GM03348 (cell line): Measurements from ENCODE around the gene SLC15A2.
"Not testable (repeated sequence)": the region's sequence is repeated elsewhere in the genome, so short reads cannot be mapped to it uniquely, and the experiment has no call there.

Experiments used
- DNase-seq: peaks from one replicate; pipeline ENCODE4 v3.0.0; 2012; ENCODE audit warnings: low spot score

Gene SLC15A2

DNA sequence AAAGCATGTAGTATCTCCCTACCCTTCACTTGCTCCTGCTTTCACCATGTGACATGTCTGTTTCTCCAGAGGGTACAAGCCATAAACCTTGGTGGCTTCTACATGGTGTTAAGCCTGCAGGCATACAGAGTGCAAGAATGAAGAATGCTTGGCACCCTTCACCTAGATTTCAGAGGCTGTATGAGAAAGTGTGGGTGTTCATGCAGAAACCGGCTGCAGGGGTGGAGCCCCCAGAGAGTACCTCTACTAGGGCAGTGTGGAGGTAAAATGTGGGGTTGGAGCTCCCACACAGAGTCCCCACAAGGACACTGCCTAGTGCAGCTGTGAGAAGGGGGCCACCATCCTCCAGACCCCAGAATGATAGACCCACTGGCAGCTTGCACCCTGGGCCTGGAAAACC is 32.2 kb downstream of the SLC15A2 start:
- DNase-seq = no peak

DNA sequence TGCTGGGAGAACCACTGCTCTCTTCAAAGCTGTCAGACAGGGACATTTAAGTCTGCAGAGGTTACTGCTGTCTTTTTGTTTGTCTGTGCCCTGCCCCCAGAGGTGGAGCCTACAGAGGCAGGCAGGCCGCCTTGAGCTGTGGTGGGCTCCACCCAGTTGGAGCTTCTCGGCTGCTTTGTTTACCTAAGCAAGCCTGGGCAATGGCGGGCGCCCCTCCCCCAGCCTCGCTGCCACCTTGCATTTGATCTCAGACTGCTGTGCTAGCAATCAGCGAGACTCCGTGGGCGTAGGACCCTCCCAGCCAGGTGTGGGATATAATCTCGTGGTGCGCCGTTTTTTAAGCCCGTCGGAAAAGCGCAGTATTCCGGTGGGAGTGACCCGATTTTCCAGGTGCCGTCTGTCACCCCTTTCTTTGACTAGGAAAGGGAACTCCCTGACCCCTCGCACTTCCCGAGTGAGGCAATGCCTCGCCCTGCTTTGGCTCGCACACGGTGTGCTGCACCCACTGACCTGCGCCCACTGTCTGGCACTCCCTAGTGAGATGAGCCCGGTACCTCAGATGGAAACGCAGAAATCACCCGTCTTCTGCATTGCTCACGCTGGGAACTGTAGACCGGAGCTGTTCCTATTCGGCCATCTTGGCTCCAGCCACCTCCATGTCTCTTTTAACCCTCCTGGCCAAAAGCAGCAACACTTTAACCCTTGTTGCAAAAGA is 44.1 kb downstream of the SLC15A2 start:
- not testable (repeated sequence) for DNase-seq

DNA sequence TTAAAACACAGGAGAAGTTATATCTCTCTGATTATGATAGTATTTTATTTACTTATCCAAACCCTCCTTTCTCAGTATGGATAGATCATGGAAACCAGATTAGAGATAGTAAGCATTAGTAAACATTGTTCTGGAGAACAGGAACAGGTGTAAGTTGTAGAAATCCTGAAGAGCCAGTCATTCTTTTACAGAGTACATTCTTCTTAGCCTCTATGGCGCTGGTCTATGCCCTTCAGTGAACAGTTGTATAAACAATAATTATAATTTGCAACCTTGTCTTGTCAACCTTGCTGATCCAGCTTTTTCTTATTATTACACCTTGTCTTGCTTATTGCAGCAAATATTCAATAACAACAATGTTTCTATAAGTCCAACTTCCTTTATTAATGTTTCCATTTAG is 47.4 kb downstream of the SLC15A2 start:
- DNase-seq = no peak

DNA sequence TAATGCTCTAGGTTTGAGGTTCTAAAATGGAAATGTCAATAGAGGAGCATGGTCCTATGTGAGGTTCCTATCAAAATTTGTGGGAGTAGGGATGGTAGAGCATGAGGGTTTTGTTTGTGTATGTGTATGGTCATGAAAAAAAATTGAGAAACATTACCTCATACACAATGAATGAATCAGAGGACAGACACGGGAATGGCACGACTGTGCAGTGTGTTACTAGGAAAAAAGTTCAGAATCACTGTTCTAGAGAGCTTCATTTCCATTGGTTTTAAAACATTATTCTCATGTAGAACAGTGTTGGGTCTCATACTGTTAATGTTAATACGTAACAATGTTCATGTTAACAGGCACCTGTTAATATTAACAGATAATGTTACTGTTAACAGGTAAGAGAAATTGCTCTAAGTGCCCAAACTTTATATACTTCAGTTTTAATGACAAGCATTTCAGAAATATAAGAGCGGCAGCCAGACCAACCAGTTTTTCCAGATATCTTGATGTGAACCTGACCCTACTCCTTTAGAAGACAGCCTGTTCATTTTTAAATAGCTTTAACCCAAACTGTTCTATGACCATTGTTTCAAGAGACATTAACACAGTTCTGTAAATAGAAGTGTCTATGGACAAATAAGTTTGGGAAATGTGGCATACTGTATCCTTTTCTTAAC is 48.0 kb downstream of the SLC15A2 start:
- no peak for DNase-seq

DNA sequence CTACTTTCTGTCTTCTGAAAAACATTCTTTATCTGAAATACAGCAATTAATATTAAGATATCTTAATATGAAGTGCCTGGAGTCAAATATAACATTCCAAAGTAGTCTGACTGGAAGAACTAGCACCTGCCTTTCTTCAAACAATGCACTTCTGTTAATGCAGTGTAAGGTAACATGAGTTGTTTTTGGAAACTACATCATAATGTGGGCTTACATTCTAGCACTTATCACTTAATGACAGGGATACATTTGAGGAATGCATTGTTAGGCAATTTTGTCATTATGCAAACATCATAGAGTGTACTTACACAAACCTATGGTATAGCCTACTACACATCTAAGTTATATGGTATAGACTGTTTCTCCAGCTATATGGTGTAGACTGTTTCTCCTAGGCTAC is 49.2 kb downstream of the SLC15A2 start:
- no peak for DNase-seq

DNA sequence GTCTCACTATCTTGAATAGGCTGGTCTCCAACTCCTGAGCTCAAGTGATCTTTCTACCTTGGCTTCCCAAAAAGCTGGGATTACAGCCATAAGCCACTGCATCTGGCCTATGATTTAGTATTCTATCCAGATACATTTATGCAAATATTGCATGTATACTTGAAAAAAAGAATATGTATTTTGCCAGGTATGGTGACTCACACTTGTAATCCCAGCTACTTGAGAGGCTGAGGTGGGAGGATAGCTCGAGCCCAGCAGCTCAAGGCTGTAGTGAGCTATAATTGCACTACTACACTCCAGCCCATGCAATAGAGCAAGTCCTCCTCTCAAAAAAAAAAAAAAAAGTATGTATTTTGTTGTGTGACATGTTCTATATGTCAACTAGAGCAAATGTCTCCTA is 54.4 kb downstream of the SLC15A2 start:
- DNase-seq = no peak

DNA sequence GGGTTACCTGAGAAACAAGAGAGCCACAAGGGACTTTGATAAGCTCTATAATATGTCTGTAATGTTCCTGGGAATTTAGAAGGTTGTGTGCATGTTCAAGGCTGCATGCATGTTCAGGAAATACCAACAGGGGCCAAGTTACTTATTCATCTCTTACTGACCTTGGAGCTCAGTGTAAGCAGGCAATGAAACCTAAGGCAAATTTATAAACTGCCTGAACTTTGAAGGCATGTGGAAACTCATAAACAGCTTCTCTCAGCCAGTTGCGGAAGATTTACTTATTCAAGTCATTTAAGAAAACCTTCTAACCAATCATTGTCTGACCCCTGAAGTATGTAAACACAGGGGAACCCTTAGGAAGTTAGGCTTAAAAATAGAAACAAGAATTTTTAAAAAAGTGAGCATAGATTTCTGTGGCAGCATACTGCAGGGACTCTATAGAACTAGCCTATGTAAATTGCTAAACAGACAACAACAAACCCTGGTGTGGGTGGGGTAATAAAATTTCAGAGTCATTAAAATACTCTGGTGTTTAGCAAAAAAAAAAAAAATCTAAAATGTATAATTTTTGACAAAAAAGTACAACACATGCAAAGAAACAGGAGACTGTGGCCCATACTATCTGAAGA is 57.2 kb downstream of the SLC15A2 start:
- DNase-seq = no peak

DNA sequence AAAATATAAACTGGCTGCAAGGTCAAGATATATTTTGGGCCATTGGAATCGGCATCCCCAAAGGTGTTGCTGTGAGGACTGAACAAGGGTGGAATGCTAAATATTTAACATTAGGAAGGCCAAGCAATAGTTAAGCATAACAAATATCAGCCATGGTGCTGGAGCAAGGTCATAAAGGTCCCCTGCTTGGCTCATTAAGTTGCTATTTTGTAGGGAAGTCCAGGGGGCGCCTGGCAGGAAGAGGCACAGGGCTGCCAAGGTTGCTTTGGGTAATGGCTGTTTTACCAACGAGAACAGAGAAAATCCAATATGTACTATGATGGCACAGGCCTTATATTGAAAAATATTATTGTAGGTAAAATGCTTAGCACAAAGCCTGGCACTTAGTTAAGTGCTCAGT is 62.2 kb downstream of the SLC15A2 start:
- DNase-seq = no peak

DNA sequence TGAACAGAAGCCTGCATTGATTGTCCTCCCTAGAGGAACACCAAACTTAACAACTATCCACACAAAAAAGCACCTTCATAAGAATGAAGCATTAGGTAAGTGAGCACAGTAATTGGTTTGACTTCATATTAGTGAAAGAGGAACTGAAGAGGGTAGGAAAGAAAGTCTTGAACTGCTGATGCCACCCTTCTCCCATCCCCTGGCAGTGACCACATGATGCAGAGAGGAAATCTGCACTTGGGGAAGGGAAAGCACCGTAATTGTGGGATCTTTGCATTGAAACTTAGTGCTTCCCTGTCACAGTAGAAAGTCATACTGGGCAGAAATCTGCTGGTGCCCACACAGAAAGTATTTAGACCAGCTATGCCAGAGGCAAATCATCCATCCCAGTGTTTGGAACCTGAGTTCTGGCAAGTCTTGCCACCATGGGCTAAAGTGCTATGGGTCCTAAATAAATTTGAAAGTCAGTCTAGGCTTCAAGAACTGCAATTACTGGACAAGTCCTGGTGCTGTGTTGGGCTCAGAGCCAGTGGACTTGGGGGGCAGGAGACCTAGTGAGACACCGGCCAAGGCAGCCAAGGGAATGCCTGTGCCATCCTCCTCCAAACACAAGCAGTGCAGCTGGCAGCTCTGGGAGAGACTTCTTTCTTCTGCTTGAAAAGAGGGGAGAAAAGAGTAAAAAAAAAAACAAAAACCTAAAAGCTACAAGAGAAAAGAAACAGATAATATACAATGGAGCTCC is 63.6 kb downstream of the SLC15A2 start:
- no peak for DNase-seq

DNA sequence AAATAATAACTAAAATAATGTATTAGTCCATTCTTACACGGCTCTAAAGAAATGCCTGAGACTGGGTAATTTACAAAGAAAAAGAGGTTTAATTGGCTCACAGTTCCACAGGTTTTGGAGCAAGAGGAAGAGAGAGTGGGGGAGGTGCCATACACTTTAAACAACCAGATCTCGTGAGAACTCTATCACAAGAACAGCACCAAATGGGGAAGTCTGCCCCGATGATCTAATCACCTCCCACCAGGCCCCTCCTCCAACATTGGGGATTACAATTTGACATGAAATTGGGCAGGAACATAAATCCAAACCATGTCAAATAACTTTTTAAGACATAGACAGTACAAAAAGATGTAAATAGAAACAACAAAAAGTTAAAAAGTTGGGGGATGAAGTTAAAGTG is 64.6 kb downstream of the SLC15A2 start:
- no peak for DNase-seq

DNA sequence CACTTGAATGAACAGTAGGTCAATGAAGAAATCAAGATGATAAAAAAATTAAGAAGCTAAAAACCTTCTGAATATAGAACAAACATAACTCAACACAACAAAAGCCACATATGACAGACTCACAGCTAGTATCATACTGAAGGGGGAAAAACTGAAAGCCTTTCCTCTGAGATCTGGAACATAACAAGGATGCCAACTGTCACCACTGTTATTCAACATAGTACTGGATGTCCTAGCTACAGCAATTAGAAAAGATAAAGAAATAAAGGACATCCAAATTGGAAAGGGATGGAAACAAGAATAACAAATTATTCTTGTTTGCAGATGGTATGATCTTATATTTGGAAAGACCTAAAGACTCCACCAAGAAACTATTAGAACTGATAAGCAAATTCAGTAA is 67.1 kb downstream of the SLC15A2 start:
- DNase-seq = no peak

DNA sequence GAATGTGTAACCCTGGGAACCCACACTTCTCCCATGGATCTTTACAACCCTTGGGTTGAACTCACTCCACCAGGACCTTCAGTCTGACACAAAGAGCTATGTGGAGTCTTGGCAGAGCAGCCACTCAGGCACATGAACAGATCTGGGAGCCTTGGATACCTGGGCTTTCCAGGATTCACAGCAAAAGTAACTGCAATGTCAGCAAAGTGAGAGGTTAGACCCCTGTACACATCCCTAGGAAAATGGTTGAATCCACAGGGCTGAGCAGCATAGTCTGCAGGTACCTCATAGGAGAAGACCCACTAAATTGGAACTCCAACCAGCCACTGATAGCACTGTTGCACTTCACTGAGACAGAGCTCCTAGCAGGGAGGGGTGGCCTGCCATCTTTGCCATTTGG is 68.2 kb downstream of the SLC15A2 start:
- no peak for DNase-seq

DNA sequence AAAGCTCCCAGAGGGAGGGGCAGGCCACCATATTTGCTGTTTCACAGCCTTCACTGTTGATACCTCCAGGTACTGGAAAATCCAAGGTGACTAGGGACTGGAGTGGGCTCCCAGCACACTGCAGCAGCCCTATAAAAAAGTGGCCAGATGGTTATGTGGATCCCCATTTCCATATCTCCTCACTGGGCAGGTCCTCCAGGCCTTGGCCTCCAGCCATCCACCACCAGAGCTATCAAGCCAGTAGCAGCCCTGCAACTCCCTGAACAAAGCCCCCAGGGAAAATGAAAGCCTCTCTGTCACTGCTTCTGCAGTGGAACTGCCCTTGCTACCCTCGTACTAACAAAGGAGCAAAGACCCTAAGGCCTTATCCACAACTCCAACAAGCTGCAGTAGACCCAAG is 69.4 kb downstream of the SLC15A2 start:
- no peak for DNase-seq

DNA sequence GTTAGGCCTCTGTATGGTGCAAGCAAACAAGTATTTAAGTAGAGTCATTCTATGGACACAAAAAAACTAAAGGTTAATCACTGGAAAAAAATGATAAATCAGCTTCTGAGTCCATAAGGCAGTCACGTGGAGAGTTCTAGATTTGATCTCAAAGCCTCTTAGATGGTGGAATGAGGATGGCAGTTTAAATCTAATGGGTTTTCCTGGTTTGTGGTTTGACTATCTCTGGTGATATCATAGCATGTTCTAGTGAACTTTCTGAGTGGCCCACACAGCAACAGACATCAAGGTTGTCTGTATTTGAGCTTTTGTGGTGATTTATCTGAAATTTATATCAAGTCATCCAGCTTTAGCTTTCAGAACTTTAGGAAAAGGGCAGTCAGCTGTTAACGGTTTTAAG is 75.4 kb downstream of the SLC15A2 start:
- no peak for DNase-seq

DNA sequence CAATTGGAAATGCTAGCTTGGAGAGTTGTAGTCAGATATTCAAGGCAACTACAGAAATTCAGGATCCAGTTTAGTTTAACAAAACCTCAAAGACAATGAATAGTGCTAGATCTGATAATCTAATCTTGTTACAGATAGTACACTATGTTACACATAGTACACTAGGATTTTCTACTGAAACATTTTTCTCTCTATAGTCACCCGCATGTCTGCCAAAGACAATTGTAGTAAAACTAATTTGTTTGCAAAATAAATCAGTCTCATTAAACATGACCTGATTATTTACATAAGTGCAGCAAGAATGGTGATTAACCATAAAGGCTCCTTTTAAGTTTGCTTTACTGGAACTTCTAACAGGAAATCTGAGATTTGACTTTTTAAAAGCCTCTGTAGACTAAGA is 75.8 kb downstream of the SLC15A2 start:
- no peak for DNase-seq

DNA sequence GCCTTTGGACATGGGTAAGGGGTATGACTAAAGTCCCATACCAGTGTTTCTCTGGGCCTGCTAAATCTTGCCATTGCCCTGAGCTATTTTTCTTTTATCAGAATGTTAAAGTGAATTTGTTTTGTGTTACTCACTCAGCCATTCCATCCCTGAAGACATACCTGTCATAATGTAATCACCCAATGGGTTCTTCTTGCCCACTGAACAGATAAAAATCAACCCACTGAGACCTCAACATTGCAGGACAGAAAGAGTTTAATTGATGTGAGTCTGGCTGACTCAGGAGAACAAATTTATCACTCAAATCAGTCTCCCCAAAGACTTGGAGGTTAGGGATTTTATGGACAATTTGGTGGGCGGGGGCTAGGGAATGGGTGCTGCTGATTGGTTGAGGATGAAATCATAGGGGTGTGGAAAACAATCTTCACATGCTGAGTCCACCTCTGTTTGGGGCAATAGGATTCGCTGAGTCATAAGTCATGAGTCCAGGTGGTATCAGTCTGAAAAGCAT is 80.5 kb downstream of the SLC15A2 start:
- no peak for DNase-seq

DNA sequence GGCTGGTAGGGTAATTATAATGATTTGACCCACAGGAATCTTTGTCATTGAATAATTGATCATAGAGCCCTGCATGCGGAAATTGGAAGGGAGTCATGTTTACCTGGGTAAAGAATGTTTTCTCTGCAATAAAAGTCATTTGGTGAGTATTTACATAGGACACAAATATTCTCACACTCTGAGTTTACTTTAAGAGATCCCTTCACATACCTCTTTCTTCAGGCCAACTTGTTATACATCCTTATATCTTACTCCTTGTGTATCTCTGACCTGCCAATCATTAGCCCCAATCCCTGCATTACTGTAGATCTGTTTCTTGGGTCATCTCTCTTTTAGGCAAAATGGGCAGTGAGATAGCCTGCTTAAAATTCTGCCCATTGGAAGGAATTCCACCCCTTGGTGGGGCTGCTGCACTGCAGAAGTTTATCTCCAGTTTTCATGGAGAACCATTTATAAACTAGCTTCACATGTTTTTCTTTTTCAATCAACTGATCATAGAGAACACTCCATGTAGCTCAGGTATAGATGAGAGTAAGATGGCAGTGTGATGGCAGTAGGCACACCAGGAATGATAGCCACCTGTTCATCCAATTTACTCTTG is 81.6 kb downstream of the SLC15A2 start:
- DNase-seq = no peak

DNA sequence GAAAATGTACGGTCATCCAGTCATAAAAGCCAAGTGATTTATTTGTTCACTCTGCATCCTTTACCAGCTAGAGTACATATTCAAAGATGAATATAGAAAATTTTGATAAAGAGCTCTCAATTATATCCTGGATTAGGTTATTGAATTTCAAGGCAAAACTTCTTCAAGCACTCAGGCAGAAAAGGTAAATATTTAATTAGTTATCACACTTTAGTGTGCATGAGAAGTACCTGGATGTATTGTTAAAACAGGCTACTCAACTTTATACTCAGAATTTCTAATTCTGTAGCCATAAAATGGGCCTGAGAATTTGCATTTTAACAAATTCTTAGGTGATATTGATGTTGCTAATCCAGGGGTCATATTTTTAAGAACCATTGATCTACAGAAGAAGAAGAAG is 82.5 kb downstream of the SLC15A2 start:
- no peak for DNase-seq

DNA sequence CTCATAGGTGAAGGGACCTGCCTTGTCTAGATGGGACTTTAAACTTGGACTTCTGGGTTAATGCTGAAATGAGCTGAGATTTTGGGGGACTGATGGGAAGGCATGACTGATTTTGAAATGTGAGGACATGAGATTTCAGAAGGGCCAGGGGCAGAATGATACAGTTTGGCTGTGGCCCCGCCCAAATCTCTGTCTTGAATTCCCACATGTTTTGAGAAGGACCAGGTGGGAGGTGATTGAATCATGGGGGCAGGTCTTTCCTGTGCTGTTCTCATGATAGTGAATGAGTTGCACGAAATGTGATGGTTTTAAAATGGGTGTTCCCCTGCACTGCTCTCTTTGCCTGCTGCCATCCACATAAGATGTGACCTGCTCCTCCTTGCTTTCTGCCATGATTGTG is 85.0 kb downstream of the SLC15A2 start:
- no peak for DNase-seq

DNA sequence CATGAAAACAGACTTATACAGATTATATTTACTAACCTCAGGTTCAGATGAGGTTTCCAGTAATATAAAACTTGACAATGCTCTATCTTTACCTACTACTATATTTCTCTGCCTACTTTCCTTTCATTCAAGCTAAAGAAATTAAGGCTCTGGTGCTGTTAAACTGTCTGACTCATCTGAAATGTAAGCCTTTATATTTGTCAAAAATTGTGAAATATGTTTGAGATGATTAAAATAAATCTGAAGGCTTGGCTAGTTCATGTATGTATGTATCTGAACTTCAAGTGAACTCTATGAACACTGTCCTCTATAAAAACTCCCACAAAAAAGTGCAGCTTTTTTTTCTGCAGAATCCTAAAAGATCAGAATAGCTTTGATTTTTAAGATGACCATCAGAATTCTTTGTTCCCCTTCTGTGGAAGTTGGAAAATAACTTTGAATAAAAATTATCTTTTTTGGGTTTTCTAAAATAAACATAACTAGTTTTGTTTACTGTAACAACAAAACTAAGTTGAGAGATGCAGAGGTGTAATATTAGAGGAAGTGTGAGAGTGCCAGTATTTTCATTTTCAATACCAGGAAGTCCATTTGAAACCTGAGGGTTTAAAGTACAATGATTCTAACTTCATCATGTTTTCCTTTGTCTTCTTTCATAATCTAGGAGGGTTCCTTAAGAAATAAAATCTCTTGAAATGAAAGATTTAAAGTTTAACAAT is 85.7 kb downstream of the SLC15A2 start:
- no peak for DNase-seq

DNA sequence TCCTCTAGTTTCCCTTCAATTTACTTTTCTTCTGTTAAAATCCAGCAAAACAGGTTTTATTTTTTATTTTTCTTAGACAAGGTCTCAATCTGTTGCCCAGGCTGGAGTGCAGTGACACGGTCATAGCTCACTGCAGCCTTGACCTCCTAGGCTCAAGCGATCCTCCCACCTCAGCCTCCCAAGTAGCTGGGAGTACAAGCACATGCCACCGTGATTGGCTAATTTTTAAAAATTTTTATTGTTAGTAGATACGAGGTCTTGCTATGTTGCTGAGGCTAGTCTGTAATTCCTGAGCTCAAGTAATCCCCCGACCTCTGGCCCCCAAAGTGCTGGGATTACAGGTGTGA is 86.2 kb downstream of the SLC15A2 start:
- DNase-seq = no peak

DNA sequence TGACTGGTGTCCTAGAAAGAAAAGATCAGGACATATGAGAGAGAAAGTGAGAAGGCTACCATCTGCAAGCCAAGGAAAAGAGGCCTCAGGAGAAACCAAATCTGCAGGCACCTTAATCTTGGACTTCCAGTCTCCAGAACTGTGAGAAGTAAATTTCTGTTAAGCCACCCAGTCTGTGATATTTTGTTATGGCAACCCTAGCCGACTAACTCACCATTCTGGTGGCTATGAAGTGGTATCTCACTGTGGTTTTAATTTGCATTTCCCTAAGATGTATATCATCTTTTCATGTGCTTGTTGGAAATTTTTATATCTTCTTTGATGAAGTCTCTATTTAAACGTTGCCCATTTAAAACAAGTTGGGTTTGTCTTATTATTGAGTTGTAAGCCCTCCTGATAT is 87.3 kb downstream of the SLC15A2 start:
- no peak for DNase-seq
